Activated CD4-positive, alpha-beta T cell treated with anti-CD3 and anti-CD28 coated beads for 36 hours (primary cell): ENCODE data around the gene VSX2. TPM values are rescaled to one million over a fixed set of nuclear protein-coding genes. Genes with fewer than 3 reads are reported as not detected.

Experiments
- ATAC-seq: fragments of 200-7000 bp; cut with Tn5 transposase; one replicate; pipeline ENCODE4 v1.10.0; 2021; ENCODE audit warnings: mild to moderate bottlenecking, moderate library complexity
- CTCF ChIA-PET: fragments of 350-600 bp; sonication (Branson Sonifier 250); formaldehyde crosslinking; loops from one replicate; lab custom pipeline; 2021; ENCODE audit warnings: antibody characterized with exemption; lab: Charles Lee
- POLR2A ChIA-PET: fragments of 350-600 bp; sonication (Branson Sonifier 250); formaldehyde crosslinking; loops from one replicate; lab custom pipeline; 2021; ENCODE audit warnings: antibody characterized with exemption, inconsistent platforms; lab: Charles Lee
- DNase-seq: peaks from one replicate; pipeline ENCODE4 v3.0.0-alpha.2; 2020
- H3K27ac Mint-ChIP-seq: one replicate; pipeline ENCODE4 v1.8.0; 2021; ENCODE audit warnings: mixed read lengths
- H3K27me3 Mint-ChIP-seq: one replicate; pipeline ENCODE4 v1.8.0; 2021; ENCODE audit warnings: mixed read lengths
- H3K36me3 Mint-ChIP-seq: one replicate; pipeline ENCODE4 v1.8.0; 2021; ENCODE audit warnings: low read depth, mixed read lengths
- H3K4me1 Mint-ChIP-seq: one replicate; pipeline ENCODE4 v1.8.0; 2021; ENCODE audit warnings: mixed read lengths
- H3K4me3 Mint-ChIP-seq: one replicate; pipeline ENCODE4 v1.8.0; 2021; ENCODE audit warnings: mild to moderate bottlenecking, moderate library complexity, mixed read lengths
- H3K9me3 Mint-ChIP-seq: one replicate; pipeline ENCODE4 v1.8.0; 2021; ENCODE audit warnings: low read depth, mixed read lengths
- intact Hi-C, 2 experiments: fragments of 100-400 bp; cut with DNase I in 1 of 2; cut with micrococcal nuclease in 1 of 2; formaldehyde crosslinking; loops; one replicate each; pipeline versions ENCODE4 v1.14.2 to v1.15.1; 2022 to 2024; cut with DNase I, micrococcal nuclease
- total RNA-seq, 2 experiments: library from RNA; stranded (reverse); gene quantifications; one replicate each; pipeline ENCODE4 v1.2.3, GENCODE V29; 2021

The VSX2 gene
- total RNA-seq, 2 experiments from 2014 or later: not detected

GRCh38 chr14:74281069-74281468, 41.8 kb downstream of the VSX2 start:
- Mint-ChIP-seq H3K27me3 (no peaks in the 10 kb centered on the region), H3K4me1 (no peaks in the 10 kb centered on the region), H3K4me3 (no peak overlapping the region), H3K9me3 (peaks cover 5% of the 10 kb centered on the region), H3K36me3 (peaks cover 24% of the 10 kb centered on the region), H3K27ac (no peak overlapping the region)
- ChIA-PET CTCF (interaction anchor here (1.0 to 1.1 kb wide), 3 partner anchors 13 to 71 kb away, joined by 3 read pairs; no protein-coding TSS in a partner anchor), POLR2A (interaction anchor here (0.5 kb wide), 1 partner anchor 771 kb away, joined by 3 read pairs; no protein-coding TSS in a partner anchor)
- DNase-seq (no peak), ATAC-seq (no peak)
- intact Hi-C loops: no loop called here

DNA sequence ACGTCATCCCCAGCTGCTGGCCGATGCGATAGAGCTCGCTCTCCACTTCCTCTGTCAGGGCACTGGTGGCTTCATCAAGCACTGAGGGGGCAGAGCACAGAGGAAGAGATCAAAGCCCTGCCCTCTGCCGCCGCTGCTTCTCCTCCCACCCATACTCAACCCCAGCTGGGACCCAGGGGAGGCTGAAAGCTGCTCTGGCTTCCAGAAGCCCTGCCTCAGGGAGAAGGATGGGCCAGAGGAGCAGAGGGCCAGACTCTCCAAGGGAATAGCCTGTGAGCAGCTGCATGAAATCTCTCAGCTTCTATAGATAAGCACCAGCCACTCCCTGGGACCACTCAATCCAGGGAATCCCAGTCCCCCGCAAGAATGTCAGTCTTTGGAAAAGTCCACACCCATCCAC, 47.5 kb downstream of the VSX2 start:
- DNase-seq: no peak
- Mint-ChIP-seq H3K27ac (no peak overlapping the region), H3K4me1 (no peaks in the 10 kb centered on the region), H3K4me3 (no peak overlapping the region), H3K36me3 (peaks cover 39% of the 10 kb centered on the region), H3K27me3 (no peaks in the 10 kb centered on the region), H3K9me3 (no peaks in the 10 kb centered on the region)
- no peak for ATAC-seq
- ChIA-PET POLR2A (no interaction called here), CTCF (no interaction called here)
- intact Hi-C loops: no loop called here

- ChIA-PET CTCF (no interaction called here), POLR2A (no interaction called here)
- no peaks in the 10 kb centered on the region for H3K27me3 Mint-ChIP-seq
- intact Hi-C loops: no loop called here
- H3K9me3 Mint-ChIP-seq: no peaks in the 10 kb centered on the region
- H3K27ac Mint-ChIP-seq: no peak overlapping the region
- no peaks in the 10 kb centered on the region for H3K4me1 Mint-ChIP-seq
- ATAC-seq (no peak), DNase-seq (no peak)
- H3K36me3 Mint-ChIP-seq: peaks cover 27% of the 10 kb centered on the region
- H3K4me3 Mint-ChIP-seq: no peak overlapping the region
Measured at GRCh38 chr14:74289801-74290200, 50.6 kb downstream of the VSX2 start.

DNA sequence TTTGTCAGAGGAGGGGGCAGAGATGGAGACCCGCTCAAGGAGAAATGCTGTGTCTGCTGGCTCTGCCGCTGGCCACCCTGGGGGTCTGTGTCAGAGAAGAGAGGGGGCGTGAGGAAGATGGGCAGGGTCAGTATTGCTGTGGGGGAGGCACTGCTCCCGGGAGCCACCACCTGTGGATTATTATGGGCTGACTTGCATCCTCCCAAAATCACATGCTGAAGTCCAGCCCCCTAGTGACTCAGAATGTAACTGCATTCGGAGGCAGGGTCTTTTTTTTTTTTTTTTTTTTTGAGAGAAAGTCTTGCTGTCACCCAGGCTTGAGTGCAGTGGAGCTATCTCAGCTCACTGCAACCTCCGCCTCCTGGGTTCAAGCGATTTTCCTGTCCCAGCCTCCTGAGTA, 51.2 kb downstream of the VSX2 start:
- no peak overlapping the region for H3K4me3 Mint-ChIP-seq
- no peaks in the 10 kb centered on the region for H3K4me1 Mint-ChIP-seq
- H3K27ac Mint-ChIP-seq: no peak overlapping the region
- H3K27me3 Mint-ChIP-seq: no peaks in the 10 kb centered on the region
- intact Hi-C loops: no loop called here
- no peaks in the 10 kb centered on the region for H3K9me3 Mint-ChIP-seq
- DNase-seq (no peak), ATAC-seq (peak; percentile 42)
- peaks cover 27% of the 10 kb centered on the region for H3K36me3 Mint-ChIP-seq
- POLR2A ChIA-PET: no interaction called here
- CTCF ChIA-PET: no interaction called here

GRCh38 chr14:74292061-74292460, 52.8 kb downstream of the VSX2 start:
- POLR2A ChIA-PET: no interaction called here
- ATAC-seq: no peak
- intact Hi-C loops: no loop called here
- no peak for DNase-seq
- Mint-ChIP-seq H3K27ac (no peak overlapping the region), H3K36me3 (peaks cover 20% of the 10 kb centered on the region), H3K4me3 (no peak overlapping the region), H3K27me3 (no peaks in the 10 kb centered on the region), H3K9me3 (no peaks in the 10 kb centered on the region), H3K4me1 (no peaks in the 10 kb centered on the region)
- CTCF ChIA-PET: interaction anchor here (0.6 kb wide), 1 partner anchor 17 kb away, joined by 3 read pairs; no protein-coding TSS in a partner anchor

- Mint-ChIP-seq H3K27me3 (no peaks in the 10 kb centered on the region), H3K36me3 (peaks cover 19% of the 10 kb centered on the region), H3K9me3 (no peaks in the 10 kb centered on the region), H3K27ac (no peak overlapping the region), H3K4me3 (no peak overlapping the region), H3K4me1 (peaks cover 9% of the 10 kb centered on the region)
- intact Hi-C loops: no loop called here
- ATAC-seq (no peak), DNase-seq (no peak)
- ChIA-PET CTCF (interaction anchor here (0.6 to 0.7 kb wide), 3 partner anchors 13 to 1043 kb away, joined by 3 to 4 read pairs (median 3); no protein-coding TSS in a partner anchor), POLR2A (no interaction called here)
Measured at GRCh38 chr14:74293606-74294005, 54.4 kb downstream of the VSX2 start.

- ChIA-PET CTCF (interaction anchor here (1.0 to 2.3 kb wide), 4 partner anchors 10 to 87 kb away, joined by 3 to 8 read pairs (median 5); no protein-coding TSS in a partner anchor), POLR2A (interaction anchor here (0.6 to 0.7 kb wide), 2 partner anchors 215 to 274 kb away, joined by 3 read pairs; no protein-coding TSS in a partner anchor)
- Mint-ChIP-seq H3K4me3 (no peak overlapping the region), H3K27me3 (no peaks in the 10 kb centered on the region), H3K4me1 (peaks cover 19% of the 10 kb centered on the region), H3K9me3 (no peaks in the 10 kb centered on the region), H3K36me3 (peaks cover 19% of the 10 kb centered on the region), H3K27ac (no peak overlapping the region)
- ATAC-seq: no peak
- intact Hi-C loops: no loop called here
- no peak for DNase-seq
Measured at GRCh38 chr14:74296037-74296467, 56.8 kb downstream of the VSX2 start.

DNA sequence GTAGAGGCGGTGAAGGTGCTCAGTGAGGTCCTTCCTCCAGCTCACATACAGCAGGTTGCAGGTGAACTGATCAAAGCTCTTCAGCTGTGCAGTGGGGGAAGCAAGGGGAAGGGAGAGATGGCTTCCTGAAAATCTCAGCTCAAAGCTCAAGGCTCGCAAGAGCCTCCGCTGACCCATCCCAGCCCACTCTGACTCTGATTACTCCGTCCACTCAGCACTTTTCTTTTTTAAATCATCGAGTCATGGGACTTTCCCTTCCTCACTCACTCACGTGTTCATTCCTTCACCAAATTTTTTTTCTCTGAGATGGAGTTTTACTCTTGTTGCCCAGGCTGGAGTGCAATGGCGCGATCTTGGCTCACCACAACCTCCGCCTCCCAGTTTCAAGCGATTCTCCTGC, 58.7 kb downstream of the VSX2 start:
- Mint-ChIP-seq H3K9me3 (no peaks in the 10 kb centered on the region), H3K36me3 (peaks cover 20% of the 10 kb centered on the region), H3K4me1 (peaks cover 28% of the 10 kb centered on the region), H3K4me3 (no peak overlapping the region), H3K27ac (no peak overlapping the region), H3K27me3 (no peaks in the 10 kb centered on the region)
- no peak for ATAC-seq
- CTCF ChIA-PET: interaction anchor here (0.6 to 1.9 kb wide), 2 partner anchors 15 to 481 kb away, joined by 8 read pairs; no protein-coding TSS in a partner anchor
- intact Hi-C loops: no loop called here
- POLR2A ChIA-PET: no interaction called here
- no peak for DNase-seq

DNA sequence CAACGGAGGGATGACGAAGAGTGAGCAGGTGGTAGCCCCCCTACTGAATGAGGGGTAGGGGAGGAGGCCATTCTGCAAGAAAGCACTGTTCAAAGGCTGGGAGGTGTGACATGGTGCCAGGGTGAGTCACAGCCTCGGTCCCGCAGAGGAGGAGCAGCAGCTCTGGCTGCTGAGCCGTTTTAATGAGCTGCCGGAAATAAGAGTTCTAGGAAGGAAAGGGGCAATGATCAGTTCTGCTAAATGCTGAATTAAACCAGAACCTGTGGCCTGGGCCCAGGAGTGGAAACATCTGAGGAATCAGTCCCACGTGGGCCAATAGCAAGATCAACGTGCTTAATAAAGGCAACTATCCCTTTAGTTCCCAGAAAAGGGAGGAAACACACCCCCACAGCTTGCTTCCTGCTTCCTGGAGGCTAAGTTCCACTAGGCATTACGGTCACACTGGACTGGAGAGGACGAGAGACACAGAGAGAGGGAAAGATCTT, 59.9 kb downstream of the VSX2 start:
- Mint-ChIP-seq H3K4me1 (peaks cover 34% of the 10 kb centered on the region), H3K36me3 (peaks cover 18% of the 10 kb centered on the region), H3K27ac (peak overlapping the region; percentile 71), H3K4me3 (no peak overlapping the region), H3K27me3 (no peaks in the 10 kb centered on the region), H3K9me3 (no peaks in the 10 kb centered on the region)
- ChIA-PET CTCF (interaction anchor here (0.6 to 1.9 kb wide), 7 partner anchors 9 to 213 kb away, joined by 3 to 8 read pairs (median 3); no protein-coding TSS in a partner anchor), POLR2A (no interaction called here)
- intact Hi-C loops: no loop called here
- peak; percentile 18 for ATAC-seq
- peak; percentile 28 for DNase-seq

- H3K27me3 Mint-ChIP-seq: no peaks in the 10 kb centered on the region
- ChIA-PET POLR2A (no interaction called here), CTCF (interaction anchor here (0.6 kb wide), 1 partner anchor 639 kb away, joined by 3 read pairs; no protein-coding TSS in a partner anchor)
- H3K36me3 Mint-ChIP-seq: peaks cover 18% of the 10 kb centered on the region
- intact Hi-C loops: loop anchor here (1.0 to 5.0 kb wide), 9 partner anchors 44 to 1243 kb away; partner anchors contain the start of genes ALDH6A1 (in 1 of the 2), AREL1 (in 1 of the 2), COQ6 (in 1 of the 2) and EIF2B2 (in 1 of the 2)
- DNase-seq: no peak
- no peaks in the 10 kb centered on the region for H3K9me3 Mint-ChIP-seq
- H3K4me3 Mint-ChIP-seq: peak overlapping the region; percentile 98
- H3K27ac Mint-ChIP-seq: peak overlapping the region; percentile 98
- no peak for ATAC-seq
- H3K4me1 Mint-ChIP-seq: peaks cover 34% of the 10 kb centered on the region
Measured at GRCh38 chr14:74301594-74302151, 62.4 kb downstream of the VSX2 start.

GRCh38 chr14:74302152-74302628, 62.9 kb downstream of the VSX2 start:
- DNase-seq: peak; percentile 38
- CTCF ChIA-PET: interaction anchor here (0.6 to 1.1 kb wide), 5 partner anchors 12 to 640 kb away, joined by 3 to 5 read pairs (median 3); no protein-coding TSS in a partner anchor
- POLR2A ChIA-PET: no interaction called here

More at GRCh38 chr14:74302152-74302628, 62.9 kb downstream of the VSX2 start:
- intact Hi-C loops: loop anchor here (1.0 to 5.0 kb wide), 9 partner anchors 45 to 1243 kb away; partner anchors contain the start of genes ALDH6A1 (in 1 of the 2), AREL1 (in 1 of the 2), COQ6 (in 1 of the 2) and EIF2B2 (in 1 of the 2)
- H3K27me3 Mint-ChIP-seq: no peaks in the 10 kb centered on the region
- ATAC-seq: peak; percentile 75
- H3K4me3 Mint-ChIP-seq: peak overlapping the region; percentile 98
- no peaks in the 10 kb centered on the region for H3K9me3 Mint-ChIP-seq
- peaks cover 34% of the 10 kb centered on the region for H3K4me1 Mint-ChIP-seq
- H3K27ac Mint-ChIP-seq: peak overlapping the region; percentile 98
- peaks cover 18% of the 10 kb centered on the region for H3K36me3 Mint-ChIP-seq
